T-helper 1 cell treated with Interleukin-12 subunit alpha and Interleukin-12 subunit beta and Interleukin-4 antibody, amounts not matched to agents 30 ng/mL and 1 ng/mL, for 36 hours (primary cell): ENCODE data around the gene SV2C. TPM values are rescaled to one million over a fixed set of nuclear protein-coding genes. Genes with fewer than 3 reads are reported as not detected.

Experiments used
- intact Hi-C: fragments of 100-400 bp; cut with micrococcal nuclease; formaldehyde crosslinking; loops from one replicate; pipeline ENCODE4 v1.15.1; 2024
- total RNA-seq: library from RNA; stranded (reverse); gene quantifications from 2 replicates; pipeline ENCODE4 v1.2.3, GENCODE V29; 2022

The SV2C gene
- total RNA-seq, 1 donor from 2014 or later, result 0.07 TPM

DNA sequence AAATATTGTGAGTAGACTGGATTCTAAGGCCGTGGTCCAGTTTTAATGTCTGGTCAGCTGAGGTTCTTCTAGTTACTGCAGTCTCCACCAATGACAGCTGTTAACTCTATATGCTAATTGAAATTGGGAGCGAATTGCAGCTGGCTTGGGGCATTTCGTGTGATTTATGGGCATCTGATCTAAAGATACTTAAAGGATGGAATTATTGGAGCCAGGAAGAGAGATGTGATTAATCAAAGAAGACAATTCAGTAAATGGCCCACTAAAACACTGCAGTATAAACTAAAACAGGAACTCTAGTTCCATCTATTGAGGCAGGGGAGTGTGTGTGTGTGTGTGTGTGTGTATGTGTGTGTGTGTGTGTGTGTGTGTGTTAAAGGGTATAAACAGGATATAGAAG, 162.4 kb downstream of the SV2C start:
- intact Hi-C loops, result no loop called here

DNA sequence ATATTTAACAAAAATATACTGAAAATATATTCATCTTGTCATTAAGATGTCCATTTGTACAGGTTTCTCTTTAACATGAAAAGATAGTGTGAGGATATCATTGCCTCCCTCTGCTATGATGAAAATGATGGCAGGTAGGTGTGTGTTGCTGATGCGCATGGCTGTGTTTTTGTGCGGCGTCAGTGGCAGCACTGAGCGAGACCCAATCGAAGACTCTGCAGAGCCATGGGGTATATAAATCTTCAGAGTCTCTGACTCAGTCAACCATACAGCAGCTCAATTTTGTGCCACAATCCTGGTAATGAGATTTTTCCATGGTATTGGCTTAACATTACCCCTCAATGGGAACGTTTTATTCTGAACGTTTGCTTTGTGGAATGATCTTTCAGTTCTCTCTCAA, 166.4 kb downstream of the SV2C start:
- intact Hi-C loops, result loop anchor here (10.0 kb wide), 1 partner anchor 1565 kb away; the partner anchor contains the start of gene HEXB

DNA sequence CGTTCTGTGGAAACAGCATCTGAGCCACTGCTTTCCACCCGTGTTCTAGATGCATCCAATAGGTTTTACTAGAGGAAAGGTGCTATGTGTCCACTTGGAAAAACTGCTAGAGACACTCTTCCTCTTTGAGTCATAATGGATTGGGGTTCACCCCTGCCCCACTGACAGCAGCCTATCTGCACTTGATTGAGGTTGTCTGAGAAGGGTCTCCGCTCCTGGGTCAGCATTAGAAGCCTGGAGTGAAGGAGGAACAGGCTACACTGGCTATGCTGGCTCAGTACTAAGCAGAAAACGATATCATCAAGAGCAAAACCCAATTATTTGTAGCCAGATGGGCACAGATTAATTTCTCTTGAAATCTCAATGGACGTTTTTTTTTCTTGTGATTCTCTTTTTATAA, 167.3 kb downstream of the SV2C start:
- intact Hi-C loops, result loop anchor here (10.0 kb wide), 1 partner anchor 1566 kb away; the partner anchor contains the start of gene HEXB

DNA sequence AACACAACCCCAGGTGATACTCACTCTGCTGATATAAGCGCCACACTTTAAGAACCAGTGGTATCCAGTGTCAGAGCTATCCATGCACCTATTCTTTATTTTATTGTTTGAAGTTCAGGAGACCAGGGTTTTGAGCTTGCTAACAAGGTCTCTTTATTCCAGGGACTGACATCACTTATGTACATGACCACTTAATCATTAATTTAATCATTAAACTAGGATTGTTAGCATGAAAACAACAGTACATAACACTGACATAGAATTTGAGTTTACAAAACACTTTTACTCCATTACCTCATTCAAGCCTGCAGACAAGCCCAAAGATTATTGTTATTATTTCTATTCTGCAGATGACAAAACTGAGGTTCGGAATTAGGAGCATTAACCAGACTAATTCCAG, 168.5 kb downstream of the SV2C start:
- intact Hi-C loops, result loop anchor here (10.0 kb wide), 1 partner anchor 1567 kb away; the partner anchor contains the start of gene HEXB

DNA sequence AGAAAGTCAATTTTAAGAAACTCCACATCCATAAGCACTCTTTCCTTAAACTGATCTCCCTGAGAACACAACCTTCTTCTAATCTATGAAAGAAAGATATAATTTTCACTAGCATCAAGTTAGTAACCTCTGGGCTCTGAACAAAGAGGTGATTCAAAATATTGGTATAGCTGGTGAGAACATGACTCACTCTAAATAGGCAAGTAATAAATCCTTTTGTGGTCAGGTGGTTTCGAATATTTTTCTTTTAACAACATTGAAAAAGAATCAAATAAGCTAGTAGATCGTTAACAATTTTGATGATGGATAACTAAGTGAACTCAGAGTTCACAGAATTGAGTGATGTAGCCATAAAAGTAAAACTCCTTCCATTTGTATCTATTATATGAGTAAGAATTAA, 169.3 kb downstream of the SV2C start:
- intact Hi-C loops, result loop anchor here (10.0 kb wide), 1 partner anchor 1568 kb away; the partner anchor contains the start of gene HEXB

DNA sequence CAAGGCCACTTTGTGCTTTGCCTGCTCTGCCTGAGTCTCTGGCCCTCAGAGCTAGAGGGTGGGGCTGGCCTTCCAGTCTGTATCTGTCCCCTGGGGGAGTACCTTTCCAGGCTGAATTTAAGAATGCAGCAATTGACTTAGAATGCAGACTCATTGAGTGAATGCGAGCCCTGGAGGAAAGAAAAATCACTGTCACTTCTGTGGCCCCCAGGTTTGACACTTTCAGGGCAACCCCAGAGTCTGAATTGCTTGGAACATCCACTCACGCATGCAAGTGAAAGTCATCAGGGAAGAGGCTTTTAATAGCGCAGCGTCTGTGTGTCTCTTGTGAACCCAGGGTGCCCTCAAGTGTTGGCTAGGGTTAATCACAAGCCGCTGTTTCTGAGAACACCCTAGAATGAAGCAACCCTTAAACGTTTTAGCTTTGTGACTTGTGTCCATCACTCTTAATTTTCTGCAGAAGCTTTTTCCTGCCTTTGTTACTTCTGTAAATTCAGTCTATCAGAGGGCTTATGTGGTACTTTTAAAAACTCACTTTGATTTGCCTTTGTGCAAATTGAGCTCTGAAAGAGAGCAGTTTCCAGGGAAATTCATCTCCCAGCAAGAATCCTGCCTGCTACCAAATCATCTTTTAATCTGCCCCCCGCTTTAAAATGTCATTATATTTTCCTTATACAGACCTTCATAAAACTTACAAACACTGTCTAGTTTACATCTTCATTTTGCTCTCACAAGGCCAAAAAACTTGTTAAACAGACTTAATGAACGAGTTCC, 173.1 kb downstream of the SV2C start:
- intact Hi-C loops, result loop anchor here (1.0 to 10.0 kb wide), 17 partner anchors 82 to 1572 kb away; partner anchors contain the start of genes CERT1, HEXB, HMGCR and POC5

DNA sequence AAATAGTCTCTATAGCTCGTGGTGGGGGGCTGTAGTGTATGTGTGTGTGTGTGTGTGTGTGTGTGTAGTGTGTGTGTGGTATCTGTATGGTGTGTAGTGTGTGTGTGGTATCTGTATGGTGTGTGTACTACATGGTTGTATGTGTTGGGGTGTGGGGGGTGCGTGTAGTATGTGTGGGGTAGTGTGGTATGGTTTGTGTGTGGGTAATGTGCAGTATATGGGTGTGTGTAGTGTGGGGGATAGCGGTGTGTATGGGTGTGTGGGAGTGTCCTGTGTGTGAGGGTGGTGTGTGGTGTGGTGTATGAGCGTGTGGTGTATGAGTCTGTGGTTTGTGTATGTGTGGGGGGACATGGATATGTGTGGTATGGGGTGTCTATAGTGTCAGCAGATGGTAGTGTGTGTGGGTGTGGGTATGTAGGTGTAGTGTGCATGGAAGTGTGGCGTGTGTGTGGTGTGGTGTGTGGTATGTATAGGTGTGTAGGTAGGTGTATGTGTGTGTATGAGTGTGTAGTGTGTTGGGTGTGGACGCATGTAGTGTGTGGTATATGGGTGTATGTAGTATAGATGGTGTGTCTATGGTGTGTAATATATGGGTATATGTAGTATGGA, 174.1 kb downstream of the SV2C start:
- intact Hi-C loops, result loop anchor here (2.0 to 10.0 kb wide), 4 partner anchors 83 to 1573 kb away; partner anchors contain the start of genes CERT1, HEXB and POLK

DNA sequence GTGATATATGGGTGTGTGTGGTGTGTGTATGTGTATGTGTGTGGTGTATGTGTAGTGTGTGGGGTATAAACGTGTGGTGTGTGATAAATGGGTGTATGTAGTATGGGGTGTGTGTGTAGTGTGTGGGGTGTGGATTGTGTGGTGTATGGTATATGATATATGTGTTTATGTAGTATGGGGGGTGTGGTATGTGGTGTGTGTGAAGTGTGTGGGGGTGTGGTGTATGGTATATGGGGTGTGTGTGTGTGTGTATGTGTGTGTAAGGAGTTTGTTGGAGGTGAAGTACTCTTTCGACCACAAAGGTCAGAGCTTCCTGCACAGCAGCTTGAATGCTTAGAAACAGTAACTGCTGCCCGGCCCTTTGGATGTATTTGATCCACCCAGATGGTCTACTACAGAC, 174.7 kb downstream of the SV2C start:
- intact Hi-C loops, result loop anchor here (2.0 to 10.0 kb wide), 4 partner anchors 83 to 1573 kb away; partner anchors contain the start of genes CERT1, HEXB and POLK

DNA sequence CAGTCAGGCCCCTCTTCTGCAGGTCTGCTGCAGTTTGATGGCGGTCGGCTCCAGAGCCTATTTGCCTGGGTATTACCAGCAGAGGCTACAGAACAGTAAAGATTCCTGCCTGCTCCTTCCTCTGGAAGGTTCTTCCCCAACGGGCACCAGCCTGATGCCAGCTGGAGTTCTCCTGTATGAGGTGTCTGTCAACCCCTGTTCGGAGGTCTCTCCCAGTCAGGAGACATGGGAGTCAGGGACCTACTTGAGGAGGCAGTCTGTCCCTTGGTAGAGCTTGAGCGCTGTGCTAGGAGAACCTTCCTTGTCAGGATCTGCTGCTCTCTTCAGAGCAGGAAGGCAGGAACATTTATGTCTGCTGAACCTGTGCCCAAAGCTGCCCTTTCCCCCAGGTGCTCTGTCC, 181.5 kb downstream of the SV2C start:
- intact Hi-C loops, result loop anchor here (5.0 kb wide), 1 partner anchor 208 kb away; no protein-coding TSS in a partner anchor

DNA sequence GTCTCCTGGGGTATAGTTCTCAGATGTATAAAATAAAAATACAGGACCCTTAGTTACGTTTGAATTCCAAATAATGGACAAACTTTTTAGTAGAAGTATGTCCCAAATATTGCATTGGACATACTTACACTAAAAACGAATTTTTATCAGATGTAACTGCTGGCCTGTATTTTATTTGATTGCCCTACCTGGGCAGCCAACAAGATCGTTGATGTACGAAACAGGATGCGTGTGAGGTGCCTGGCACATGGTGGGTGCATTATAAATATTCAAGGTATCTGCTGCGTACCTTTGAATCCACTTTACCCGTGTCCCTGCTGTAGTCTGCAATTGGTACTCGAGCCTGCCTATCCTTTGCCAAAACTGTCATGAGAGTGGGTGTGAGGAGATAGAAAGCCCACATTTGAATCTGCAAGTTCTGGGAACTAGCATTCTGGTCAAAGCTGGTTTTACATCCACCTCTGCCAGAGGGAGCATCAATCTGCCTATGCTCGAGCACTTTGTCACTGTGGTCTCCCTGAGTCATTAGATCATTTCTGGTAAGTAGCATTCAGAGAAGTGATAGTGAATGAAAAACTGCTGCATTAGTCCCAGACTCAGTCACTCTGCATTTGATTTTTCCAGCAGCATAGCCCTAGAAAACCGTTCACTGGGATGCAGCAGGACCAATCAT, 186.2 kb downstream of the SV2C start:
- intact Hi-C loops, result loop anchor here (1.0 to 5.0 kb wide), 4 partner anchors 56 to 278 kb away; no protein-coding TSS in a partner anchor

DNA sequence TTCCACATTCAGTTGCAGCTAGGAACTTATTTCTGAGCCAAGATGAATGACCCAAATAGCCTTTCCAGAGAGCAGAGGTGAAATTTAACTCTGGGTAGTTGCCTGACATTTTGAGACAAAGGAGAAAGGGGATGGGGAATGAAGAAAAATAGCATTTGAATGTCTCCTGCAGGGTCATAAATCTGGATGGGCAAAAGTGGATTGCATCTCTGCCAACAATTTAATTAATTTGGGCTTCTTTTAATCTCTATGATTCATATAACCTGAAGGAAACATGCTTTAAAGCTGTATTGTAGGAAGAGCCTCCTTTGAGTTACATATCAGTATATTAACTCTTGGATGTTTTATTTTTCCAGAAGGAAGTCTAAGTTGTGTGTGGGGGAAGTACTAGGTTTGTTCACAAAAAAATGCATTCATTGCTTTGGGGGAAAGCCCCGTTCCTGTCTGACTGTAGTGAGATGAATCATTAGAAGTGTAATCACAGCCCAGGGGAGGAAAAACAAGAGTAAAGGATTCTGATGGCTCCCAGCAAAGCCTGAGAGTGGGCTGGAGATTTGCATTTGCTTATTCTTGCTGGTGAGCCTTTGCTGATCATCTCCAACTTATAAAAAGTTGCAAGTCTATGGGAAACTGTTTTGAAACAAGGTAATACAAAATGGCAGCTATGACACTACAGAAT, 186.9 kb downstream of the SV2C start:
- intact Hi-C loops, result loop anchor here (1.0 to 5.0 kb wide), 6 partner anchors 29 to 277 kb away; no protein-coding TSS in a partner anchor

DNA sequence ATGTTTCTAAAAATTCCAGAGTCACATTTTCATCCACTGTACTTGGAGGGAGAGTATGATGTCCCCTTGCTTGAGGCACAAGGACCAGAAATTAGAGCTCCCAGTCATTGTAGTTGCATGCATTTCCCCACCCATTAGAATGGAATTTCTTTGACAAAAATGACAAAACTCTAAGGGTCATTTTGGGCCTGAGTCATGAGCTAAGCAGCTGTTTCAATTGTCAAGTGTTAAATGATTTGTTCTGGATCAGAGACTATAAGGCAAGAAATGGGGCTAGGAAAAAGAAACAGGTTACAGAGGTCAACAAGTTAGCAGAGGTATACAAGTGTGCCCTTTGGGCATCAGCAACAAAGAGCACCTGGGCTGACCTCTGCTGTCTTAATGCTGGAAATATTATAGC, 188.7 kb downstream of the SV2C start:
- intact Hi-C loops, result no loop called here

DNA sequence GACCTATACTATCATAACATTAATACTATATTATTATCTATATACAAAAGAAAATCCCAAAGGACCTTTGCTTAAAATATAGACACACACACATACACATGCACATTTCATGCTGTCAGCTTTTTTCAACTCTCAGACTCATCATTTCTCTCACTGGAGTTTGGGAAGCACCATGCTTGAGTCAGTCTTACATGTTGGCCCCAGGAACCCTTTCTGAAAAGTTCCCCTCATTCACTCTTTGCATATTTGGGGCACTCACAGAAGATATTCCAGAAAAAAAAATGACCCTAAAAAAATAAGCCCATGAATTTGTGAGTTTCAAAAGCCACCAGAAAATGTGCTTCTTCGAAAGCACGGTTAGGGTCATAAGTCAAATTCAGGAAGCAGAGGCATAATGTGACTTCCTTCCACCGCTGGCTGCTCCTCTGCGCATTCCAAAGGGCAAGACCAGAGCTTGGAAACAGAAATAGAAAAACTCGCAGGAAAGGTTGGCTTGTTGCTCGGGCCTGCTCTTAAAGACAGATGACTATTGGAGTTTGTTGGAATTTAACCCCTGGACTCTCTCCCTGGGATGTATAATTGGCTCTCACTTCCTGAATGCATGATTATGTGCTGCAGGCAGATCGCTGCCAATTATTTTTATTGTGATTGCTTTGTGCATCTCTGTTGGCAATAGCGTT, 190.2 kb downstream of the SV2C start:
- intact Hi-C loops, result no loop called here

DNA sequence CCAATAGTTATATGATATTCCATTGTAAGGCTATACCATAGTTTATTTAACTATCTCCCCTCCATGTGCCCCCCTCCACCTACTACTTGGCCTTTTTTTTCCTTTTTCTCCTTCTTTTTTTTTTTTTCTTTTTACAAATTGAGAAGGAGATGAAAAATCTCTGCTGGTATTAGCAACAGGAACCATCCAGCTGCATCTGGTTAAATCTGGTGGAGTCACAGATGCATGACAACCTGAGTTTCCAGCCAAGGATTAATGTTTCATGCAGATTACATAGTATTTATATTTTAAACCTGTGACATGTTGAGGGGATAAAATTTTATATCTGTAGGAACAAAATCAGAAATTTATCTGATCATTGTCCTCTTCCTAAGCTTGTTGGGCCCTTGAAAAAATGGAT, 191.4 kb downstream of the SV2C start:
- intact Hi-C loops, result no loop called here

DNA sequence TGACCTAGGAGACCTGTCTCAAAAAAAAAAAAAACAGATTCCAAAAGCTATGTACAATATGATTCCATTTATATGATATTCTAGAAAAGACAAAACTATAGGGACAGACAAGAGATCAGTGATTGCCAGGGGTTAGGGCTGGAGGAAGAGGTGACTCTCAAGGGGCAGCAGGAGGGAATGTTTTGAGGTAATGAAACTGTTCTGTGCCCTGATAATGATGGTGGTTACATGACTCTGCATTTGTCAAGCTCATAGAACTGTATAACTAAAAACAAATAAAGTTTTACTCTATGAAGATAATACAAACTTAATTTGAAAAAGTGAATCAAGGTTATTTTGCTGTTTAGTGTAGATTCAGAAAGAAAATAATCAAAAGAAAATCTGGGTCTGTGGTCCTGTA, 194.6 kb downstream of the SV2C start:
- intact Hi-C loops, result no loop called here

DNA sequence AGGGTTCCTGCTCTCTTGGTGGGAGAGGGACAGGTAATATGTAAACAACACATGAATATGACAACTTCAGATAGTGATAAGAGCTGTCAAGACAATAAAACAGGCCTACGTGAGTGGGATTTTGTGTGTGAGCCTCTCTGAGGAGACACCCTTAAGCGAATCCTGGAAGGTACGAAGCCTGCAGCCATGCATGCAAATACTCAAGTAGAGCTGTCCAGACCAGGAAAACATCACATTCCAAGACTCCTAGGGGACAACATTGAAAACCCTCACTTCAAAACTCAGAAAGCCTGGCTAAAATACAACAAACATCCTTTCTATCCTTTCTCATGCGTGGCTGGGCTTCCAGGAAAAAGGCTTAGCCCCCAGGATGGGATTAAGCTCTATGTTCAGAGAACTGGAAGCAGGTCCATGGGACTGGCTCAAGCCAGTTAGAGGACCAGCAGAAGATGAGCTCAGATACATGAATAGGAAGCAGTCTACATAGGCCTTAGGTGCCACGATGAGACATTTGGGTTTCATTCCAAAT, 195.1 kb downstream of the SV2C start:
- intact Hi-C loops, result no loop called here

DNA sequence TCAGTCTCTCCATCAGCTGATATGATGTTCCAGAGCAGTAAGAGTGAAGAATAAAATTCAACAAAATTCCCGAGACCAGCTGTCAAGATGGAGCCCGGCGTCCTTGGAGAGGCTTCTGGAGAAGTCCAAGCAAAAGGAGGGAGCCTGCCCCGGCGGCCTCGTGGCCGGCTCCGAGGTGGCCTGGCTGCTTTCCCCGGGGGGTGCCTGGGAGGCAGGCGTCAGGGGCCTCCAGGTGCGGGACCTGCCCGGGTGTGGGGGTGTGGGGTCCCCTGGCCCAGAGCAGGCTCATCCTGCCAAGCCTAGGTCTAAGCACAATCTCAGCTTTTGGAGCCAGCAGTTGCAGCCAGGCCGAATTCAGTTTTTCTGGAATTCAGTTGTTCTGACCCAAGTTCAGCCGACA, 197.3 kb downstream of the SV2C start:
- intact Hi-C loops, result no loop called here

DNA sequence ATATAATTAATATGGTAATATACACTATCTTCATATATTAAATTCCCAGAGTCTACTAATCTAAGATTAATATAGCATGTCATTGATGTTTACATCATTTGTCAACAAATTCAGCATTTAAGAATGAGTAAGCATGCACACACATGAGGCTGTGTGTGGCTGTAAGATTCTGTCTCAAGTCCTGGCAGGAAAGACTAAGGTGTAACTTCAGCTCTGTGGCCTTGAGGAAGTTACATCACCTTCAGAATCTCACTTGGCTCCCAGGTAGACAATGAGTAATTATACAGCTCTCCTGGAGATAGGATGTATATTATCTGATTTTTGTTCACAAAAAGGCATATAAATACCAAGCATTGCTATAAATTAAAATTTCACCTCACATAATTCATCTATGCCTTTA, 200.5 kb downstream of the SV2C start:
- intact Hi-C loops, result no loop called here

DNA sequence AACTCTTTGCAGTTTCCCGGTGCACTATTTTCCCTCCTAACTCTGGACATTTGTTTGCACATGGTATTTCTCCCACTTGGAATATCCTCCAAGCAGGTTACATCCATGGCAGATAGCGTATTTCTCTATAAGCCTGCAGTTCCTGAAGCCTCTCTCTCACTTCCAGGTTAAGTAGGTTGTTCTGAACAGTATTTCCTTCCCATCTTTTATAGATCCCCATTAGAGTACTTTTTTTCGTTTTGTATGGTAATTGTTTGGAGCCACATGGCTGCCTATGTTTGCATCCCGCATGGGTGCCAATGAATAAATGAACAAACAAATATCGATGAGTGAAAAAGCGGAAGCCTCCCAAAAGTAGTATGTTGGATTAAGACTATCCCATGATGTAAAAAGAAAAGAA, 206.5 kb downstream of the SV2C start:
- intact Hi-C loops, result no loop called here

DNA sequence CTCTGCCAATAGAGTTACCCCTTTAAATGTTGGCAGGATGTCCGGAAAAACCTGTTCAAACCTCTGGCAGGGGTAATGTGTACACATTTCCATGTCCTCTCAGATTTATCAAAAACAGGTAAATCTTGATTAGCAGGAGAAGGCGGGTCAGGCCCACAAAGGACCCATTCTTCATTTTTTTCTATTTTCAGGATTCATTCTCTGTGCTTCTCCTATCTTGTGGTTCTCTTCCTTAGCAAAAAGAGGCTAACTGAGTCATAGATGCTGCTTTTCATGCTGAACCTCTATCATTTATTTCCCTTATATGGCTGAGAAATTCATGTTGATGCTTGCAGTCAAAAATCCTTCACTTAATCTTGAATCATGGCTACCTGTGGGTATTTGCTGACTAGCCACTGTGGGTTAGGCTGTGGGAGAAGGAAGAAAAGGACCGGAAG, 207.2 kb downstream of the SV2C start:
- intact Hi-C loops, result no loop called here
